D721Med (cell line): ENCODE results near the gene FGF10.

Source experiments
- DNase-seq: peaks from one replicate; pipeline ENCODE4 v3.0.0; 2011; ENCODE audit warnings: low spot score; ENCODE audit not compliant: insufficient read length
- FAIRE-seq: peaks from 2 replicates; lab custom pipeline; 2011; peaks lifted over from hg19 to GRCh38; lab: Jason Lieb, UNC
- CTCF ChIP-seq: IDR thresholded peaks from 2 replicates; pipeline ENCODE4 v1.5.1; 2012; ENCODE audit warnings: mild to moderate bottlenecking, control low read depth; ENCODE audit not compliant: insufficient read depth; ENCODE audit errors: missing control alignments

The FGF10 gene

GRCh38 chr5:44390351-44390750 is 1.1 kb upstream of the FGF10 start:
- FAIRE-seq (no peak), DNase-seq (no peak)
- TF ChIP-seq CTCF, result no peak

GRCh38 chr5:44389823-44390143 is 563 bp upstream of the FGF10 start:
- TF ChIP-seq CTCF, result no peak
- no peak for DNase-seq
- no peak for FAIRE-seq

DNA sequence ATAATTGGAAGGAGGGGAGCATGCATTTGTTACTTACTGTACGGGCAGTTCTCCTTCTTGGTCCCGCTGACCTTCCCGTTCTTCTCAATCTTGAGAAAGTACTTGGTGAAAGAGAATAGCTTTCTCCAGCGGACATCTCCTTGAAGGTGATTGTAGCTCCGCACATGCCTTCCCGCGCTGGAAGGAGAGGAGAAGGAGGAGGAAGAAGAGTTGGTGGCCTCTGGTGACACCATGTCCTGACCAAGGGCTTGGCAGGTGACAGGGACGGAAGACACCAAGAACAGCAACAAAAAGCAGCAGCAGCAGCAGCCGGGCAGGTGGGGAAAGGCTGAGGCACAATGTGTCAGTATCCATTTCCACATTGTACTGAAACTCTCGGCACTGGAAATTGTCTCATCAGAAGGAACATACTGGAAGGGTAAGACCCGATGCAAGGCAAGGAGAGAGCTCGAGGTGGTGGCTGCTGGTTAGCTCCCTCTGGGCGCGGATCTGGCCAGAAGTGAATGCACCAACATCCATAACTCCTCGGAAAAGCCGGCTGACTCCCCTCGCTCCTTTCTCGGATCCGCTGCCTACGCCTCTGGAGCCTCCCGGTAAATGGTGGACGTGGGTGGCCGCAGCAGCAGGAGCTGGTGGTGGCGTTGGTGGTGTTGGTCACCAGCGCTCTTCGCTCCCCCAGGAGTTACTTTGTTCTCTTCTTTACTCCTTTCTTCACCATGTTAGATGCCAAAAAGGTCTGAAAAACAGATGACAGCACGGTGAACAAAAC is 715 bp downstream of the FGF10 start:
- TF ChIP-seq CTCF, result no peak
- FAIRE-seq (no peak), DNase-seq (no peak)

- no peak for TF ChIP-seq CTCF
- no peak for FAIRE-seq
- DNase-seq, result no peak
Measured at GRCh38 chr5:44387921-44388320, 1.3 kb downstream of the FGF10 start.

DNA sequence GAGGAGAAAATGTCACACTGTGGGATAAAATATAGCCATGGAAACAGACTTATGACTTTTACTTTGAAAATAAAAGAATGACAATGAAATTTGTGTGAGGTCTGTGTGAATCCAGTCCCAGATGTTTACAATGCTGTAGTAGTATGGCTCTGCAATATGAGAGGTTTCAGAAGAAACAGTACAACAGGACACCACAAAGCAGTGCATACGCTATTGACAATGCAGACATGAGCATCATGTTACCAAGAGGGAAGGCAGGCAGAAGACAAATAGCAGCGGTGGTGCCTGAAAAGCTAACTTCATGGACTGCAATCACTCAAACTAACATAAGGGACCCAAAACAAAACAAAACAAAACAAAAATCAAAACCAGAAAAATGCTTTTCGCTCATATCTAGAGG is 1.8 kb downstream of the FGF10 start:
- TF ChIP-seq CTCF, result no peak
- DNase-seq, result no peak
- FAIRE-seq, result no peak

- TF ChIP-seq CTCF, result no peak
- FAIRE-seq (no peak), DNase-seq (no peak)
Measured at GRCh38 chr5:44385291-44385900, 3.8 kb downstream of the FGF10 start.

- DNase-seq (no peak), FAIRE-seq (no peak)
- no peak for TF ChIP-seq CTCF
Measured at GRCh38 chr5:44384816-44385215, 4.4 kb downstream of the FGF10 start.
